Upper lobe of left lung (tissue), 6 donors: Measurements from ENCODE around the gene CAMK1G. TPM values are rescaled to one million over a fixed set of nuclear protein-coding genes. Genes with fewer than 3 reads are reported as not detected.

Experiments used
- ATAC-seq, 2 donors: fragments of 200-7000 bp; cut with Tn5 transposase; one replicate each; pipeline ENCODE4 v1.9.1; 2022; ENCODE audit warnings: mild to moderate bottlenecking in 2 of 2, moderate library complexity in 2 of 2; ENCODE audit not compliant: low FRiP score in 2 of 2
- DNase-seq, 2 donors: peaks; one replicate each; pipeline ENCODE4 v3.0.0-alpha.2; 2019 to 2020
- H3K27ac ChIP-seq, 4 donors: fragments of 200-600 bp; sonication (generic); one replicate each; pipeline ENCODE4 v1.5.1; 2016 to 2019
- H3K27me3 ChIP-seq, 4 donors: fragments of 200-600 bp; sonication (generic); one replicate each; pipeline ENCODE4 v1.5.1; 2017 to 2019
- H3K36me3 ChIP-seq, 4 donors: fragments of 200-600 bp; sonication (generic); one replicate each; pipeline ENCODE4 v1.5.1; 2016 to 2019
- H3K4me1 ChIP-seq, 4 donors: fragments of 200-600 bp; sonication (generic); one replicate each; pipeline ENCODE4 v1.5.1; 2018 to 2019
- H3K4me3 ChIP-seq, 4 donors: fragments of 200-600 bp; sonication (generic); one replicate each; pipeline ENCODE4 v1.5.1; 2017 to 2019; ENCODE audit warnings: mild to moderate bottlenecking in 2 of 4, moderate library complexity in 1 of 4
- H3K9me3 ChIP-seq, 4 donors: fragments of 200-600 bp; sonication (generic); one replicate each; pipeline ENCODE4 v1.5.1; 2018 to 2019
- EP300 ChIP-seq, 4 donors: sonication (generic); formaldehyde crosslinking; IDR thresholded peaks; one replicate each; pipeline ENCODE4 v1.5.1; 2017; ENCODE audit warnings: antibody characterized with exemption in 4 of 4, control low read depth in 2 of 4
- POLR2A ChIP-seq, 4 donors: fragments of 450-650 bp; IDR thresholded peaks; one replicate each; pipeline ENCODE4 v1.5.1; 2016 to 2017; ENCODE audit warnings: antibody characterized with exemption in 4 of 4, mild to moderate bottlenecking in 2 of 4
- POLR2AphosphoS5 ChIP-seq, 2 donors: sonication (generic); formaldehyde crosslinking; IDR thresholded peaks; one replicate each; pipeline ENCODE4 v1.5.1; 2017; ENCODE audit warnings: antibody characterized with exemption in 2 of 2
- WGBS, 2 donors: methylation state at CpG; one replicate each; pipeline ENCODE4 v1.1.5; 2017 to 2018; 5-methylcytosine and 5-hydroxymethylcytosine counted together
- total RNA-seq, 6 donors: library from RNA; depleted of rRNA in 4 of 6; stranded (reverse); fragments of >200 nt in 4 of 6; gene quantifications; one replicate each; pipeline versions ENCODE4 v1.1.0 to v1.2.1, GENCODE V29; 2016 to 2021
- TF ChIP-seq, protein P1 (sequence below), 6 experiments: fragments of 450-650 bp in 4 of 6; fragments of 200-600 bp in 2 of 6; sonication (generic) in 2 of 6; IDR thresholded peaks; one replicate each; pipeline ENCODE4 v1.5.1; 2016 to 2019; ENCODE audit warnings: antibody characterized with exemption in 6 of 6
- donor health status: DM: no; HTN: no; CAD: no; lungs with moderate emphysema.
- donor health status: DM: no; HTN: yes; CAD: no; lungs with severe emphysema.

Gene CAMK1G
- total RNA-seq, 6 donors from 2014 or later = 0.20 to 0.46 (median 0.30) TPM; not detected in 3

DNA sequence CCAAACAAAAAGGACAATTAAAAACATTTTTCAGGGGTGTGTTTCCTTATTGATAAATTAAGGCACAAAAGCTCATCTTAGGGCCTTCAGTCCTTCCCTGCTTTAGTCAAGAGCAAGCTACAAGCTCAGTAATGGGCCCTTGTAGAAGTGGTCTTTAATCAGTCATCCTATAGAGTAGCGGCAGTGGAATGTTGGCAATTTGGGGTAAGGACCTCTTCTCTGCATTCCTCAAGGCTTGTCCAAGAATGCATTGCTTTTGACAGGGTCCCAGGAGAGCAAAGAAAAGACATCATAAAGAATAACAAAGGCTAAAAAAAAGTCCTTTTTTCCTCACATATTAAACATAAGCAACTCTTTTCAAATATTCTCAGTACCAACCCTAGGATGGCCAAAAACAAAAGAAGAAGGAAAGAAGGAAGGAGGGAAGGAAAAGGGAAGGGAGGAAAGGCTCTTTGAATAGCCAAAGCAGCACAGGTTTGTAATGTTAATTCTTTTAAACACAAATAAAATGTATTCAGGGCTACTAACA is 27.3 kb upstream of the CAMK1G start:
- Histone ChIP-seq H3K4me3 (no peak overlapping the region), H3K9me3 (no peaks in the 10 kb centered on the region), H3K36me3 (no peaks in the 10 kb centered on the region), H3K27ac (no peak overlapping the region), H3K4me1 (no peaks in the 10 kb centered on the region), H3K27me3 (no peaks in the 10 kb centered on the region)
- ATAC-seq (no peak), DNase-seq (no peak)
- 67 to 88% methylated on average over 1 of the region's 1 CpG for WGBS, 2 donors
- no peak for TF ChIP-seq POLR2A (IDR thresholded peaks at IDR 0.05)

DNA sequence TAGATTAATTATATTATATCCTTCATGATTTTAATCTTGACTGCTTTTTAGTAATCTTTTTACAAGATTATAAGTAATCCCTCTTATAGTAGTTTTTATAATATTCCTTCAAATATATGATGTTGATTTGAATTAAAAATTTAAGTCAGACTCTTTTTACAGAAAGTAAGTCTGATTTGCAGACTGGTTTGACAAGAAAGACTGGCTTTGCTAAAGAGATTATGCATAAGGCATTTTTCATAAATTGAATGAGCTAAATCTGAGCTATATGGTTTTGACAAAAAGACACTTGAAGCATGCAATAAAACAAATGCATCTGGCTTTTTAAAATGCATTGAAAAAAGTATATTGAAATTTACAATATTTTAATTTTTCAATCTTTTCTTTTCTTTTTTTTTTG is 26.3 kb upstream of the CAMK1G start:
- H3K4me1 ChIP-seq = no peaks in the 10 kb centered on the region
- H3K9me3 ChIP-seq = no peaks in the 10 kb centered on the region
- no peaks in the 10 kb centered on the region for H3K36me3 ChIP-seq
- no peak overlapping the region for H3K4me3 ChIP-seq
- no peak overlapping the region for H3K27ac ChIP-seq
- H3K27me3 ChIP-seq = no peaks in the 10 kb centered on the region
- TF ChIP-seq POLR2AphosphoS5 (IDR thresholded peaks at IDR 0.05) = no peak
- TF ChIP-seq, protein P1, sequence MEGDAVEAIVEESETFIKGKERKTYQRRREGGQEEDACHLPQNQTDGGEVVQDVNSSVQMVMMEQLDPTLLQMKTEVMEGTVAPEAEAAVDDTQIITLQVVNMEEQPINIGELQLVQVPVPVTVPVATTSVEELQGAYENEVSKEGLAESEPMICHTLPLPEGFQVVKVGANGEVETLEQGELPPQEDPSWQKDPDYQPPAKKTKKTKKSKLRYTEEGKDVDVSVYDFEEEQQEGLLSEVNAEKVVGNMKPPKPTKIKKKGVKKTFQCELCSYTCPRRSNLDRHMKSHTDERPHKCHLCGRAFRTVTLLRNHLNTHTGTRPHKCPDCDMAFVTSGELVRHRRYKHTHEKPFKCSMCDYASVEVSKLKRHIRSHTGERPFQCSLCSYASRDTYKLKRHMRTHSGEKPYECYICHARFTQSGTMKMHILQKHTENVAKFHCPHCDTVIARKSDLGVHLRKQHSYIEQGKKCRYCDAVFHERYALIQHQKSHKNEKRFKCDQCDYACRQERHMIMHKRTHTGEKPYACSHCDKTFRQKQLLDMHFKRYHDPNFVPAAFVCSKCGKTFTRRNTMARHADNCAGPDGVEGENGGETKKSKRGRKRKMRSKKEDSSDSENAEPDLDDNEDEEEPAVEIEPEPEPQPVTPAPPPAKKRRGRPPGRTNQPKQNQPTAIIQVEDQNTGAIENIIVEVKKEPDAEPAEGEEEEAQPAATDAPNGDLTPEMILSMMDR (IDR thresholded peaks at IDR 0.05) = no peak
- TF ChIP-seq EP300 (IDR thresholded peaks at IDR 0.05) = no peak
- no peak for TF ChIP-seq POLR2A (IDR thresholded peaks at IDR 0.05)
- ATAC-seq = no peak
- no peak for DNase-seq

DNA sequence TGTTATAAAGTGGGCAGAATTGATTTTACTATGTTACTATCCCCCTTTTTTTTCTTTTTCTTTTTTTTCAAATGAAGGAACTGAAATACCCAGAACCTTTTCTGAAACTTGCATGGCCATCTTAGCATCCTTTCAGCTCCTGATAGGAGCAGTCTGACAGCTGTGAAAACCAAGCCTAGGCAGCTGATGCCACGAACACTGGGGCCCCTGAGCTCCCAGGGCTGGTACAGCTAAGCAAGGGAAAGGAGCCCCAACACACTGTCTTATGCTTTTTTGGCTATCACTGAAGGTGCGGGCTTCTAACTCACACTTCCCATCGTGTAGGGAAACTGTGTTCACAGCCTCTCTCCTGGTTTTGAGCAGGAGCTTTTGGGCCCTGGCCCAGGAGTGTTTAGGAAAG is 23.0 kb upstream of the CAMK1G start:
- no peak overlapping the region for H3K4me3 ChIP-seq
- WGBS, 2 donors = 76 to 96% methylated on average over 3 of the region's 3 CpGs
- no peak for ATAC-seq
- H3K27me3 ChIP-seq = no peaks in the 10 kb centered on the region
- no peaks in the 10 kb centered on the region for H3K9me3 ChIP-seq
- TF ChIP-seq, protein P1 (IDR thresholded peaks at IDR 0.05) = no peak
- TF ChIP-seq POLR2AphosphoS5 (IDR thresholded peaks at IDR 0.05) (no peak), POLR2A (IDR thresholded peaks at IDR 0.05) (no peak), EP300 (IDR thresholded peaks at IDR 0.05) (no peak)
- H3K4me1 ChIP-seq = no peaks in the 10 kb centered on the region
- no peak overlapping the region for H3K27ac ChIP-seq
- DNase-seq = no peak
- H3K36me3 ChIP-seq = no peaks in the 10 kb centered on the region

DNA sequence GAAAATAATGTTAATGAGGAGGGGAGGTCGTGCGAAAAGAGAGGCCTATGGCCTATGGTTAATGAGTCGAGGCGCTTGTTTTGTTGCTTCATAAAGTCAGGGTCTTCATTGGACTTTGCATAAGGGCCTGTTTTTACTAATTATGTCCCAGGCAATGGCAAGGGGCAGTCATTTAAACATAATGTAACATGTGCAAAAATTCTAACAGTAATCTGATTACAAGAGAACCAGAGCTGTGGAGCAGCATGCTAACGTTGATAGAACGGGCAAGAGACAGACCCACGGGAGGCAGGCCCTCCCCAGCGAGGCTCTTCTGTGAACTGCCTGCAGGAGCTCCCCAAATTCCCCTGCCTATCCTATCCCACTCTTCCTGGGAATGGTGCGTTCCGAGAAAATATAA is 22.6 kb upstream of the CAMK1G start:
- Histone ChIP-seq H3K27me3 (no peaks in the 10 kb centered on the region), H3K27ac (no peak overlapping the region), H3K36me3 (no peaks in the 10 kb centered on the region), H3K4me3 (no peak overlapping the region), H3K9me3 (no peaks in the 10 kb centered on the region), H3K4me1 (no peaks in the 10 kb centered on the region)
- TF ChIP-seq POLR2AphosphoS5 (IDR thresholded peaks at IDR 0.05) (no peak), POLR2A (IDR thresholded peaks at IDR 0.05) (no peak), EP300 (IDR thresholded peaks at IDR 0.05) (no peak)
- TF ChIP-seq, protein P1 (IDR thresholded peaks at IDR 0.05) = no peak
- WGBS, 2 donors = 93 to 94% methylated on average over 10 of the region's 10 CpGs
- DNase-seq (no peak), ATAC-seq (no peak)

DNA sequence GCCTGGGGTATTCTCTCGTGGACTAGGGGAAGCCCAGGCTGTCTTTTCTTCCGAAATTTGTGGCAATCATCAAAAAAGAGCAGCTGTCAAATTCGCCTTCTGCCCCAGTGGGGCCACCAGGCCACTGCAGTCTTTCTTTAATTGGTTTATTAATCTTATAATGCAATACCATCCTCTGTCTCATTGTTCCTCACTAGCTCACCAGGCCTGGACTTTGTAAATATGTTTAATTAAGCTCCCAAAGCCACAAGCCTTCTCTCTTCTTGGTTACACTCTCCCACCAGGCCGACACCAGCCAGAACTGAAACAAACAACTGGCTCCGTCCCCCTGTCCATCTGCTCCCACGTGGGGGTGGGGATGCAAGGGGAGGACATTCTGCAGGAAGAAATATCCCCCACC is 22.0 kb upstream of the CAMK1G start:
- Histone ChIP-seq H3K27me3 (no peaks in the 10 kb centered on the region), H3K27ac (no peak overlapping the region), H3K4me1 (no peaks in the 10 kb centered on the region), H3K4me3 (no peak overlapping the region), H3K36me3 (no peaks in the 10 kb centered on the region), H3K9me3 (no peaks in the 10 kb centered on the region)
- DNase-seq (no peak), ATAC-seq (no peak)
- TF ChIP-seq POLR2AphosphoS5 (IDR thresholded peaks at IDR 0.05) (no peak), EP300 (IDR thresholded peaks at IDR 0.05) (no peak), POLR2A (IDR thresholded peaks at IDR 0.05) (no peak)
- TF ChIP-seq, protein P1 (IDR thresholded peaks at IDR 0.05) = no peak
- WGBS, 2 donors = 72 to 77% methylated on average over 6 of the region's 6 CpGs
